ENCODE measurements around the gene HPCAL1.

HPCAL1 gene

GRCh38 chr2:10473121-10473756 lies 170.5 kb downstream of the HPCAL1 start:
- no peak for DNase-seq

- no peak for DNase-seq
These were observed 172.6 kb downstream of the HPCAL1 start for GRCh38 chr2:10475221-10475722.

GRCh38 chr2:10475811-10476660 lies 173.3 kb downstream of the HPCAL1 start:
- DNase-seq, result no peak

- no peak for DNase-seq
These were observed 174.2 kb downstream of the HPCAL1 start for GRCh38 chr2:10476723-10477442.

Measured in CD4-positive, alpha-beta T cell treated with Interleukin-1 beta for 1 hour (primary cell).